Activated T-helper 17 cell treated with anti-CD3 and anti-CD28 coated beads, Interleukin-2, amount 50 U/mL, for 72 hours (primary cell): Measurements from ENCODE around the gene HOXB1. TPM values are rescaled to one million over a fixed set of nuclear protein-coding genes. Genes with fewer than 3 reads are reported as not detected.
"Not testable (repeated sequence)": the region's sequence is repeated elsewhere in the genome, so short reads cannot be mapped to it uniquely, and the experiment has no call there.

Experiments used
- ATAC-seq: fragments of 150-1000 bp; cut with Tn5 transposase; replicated peaks from 2 replicates; pipeline ENCODE4 v1.10.0; 2021; ENCODE audit warnings: mild to moderate bottlenecking, moderate library complexity
- H3K27ac Mint-ChIP-seq: one replicate; pipeline ENCODE4 v1.8.0; 2022; ENCODE audit warnings: mixed read lengths
- H3K27me3 Mint-ChIP-seq: one replicate; pipeline ENCODE4 v1.8.0; 2022; ENCODE audit warnings: mixed read lengths
- H3K36me3 Mint-ChIP-seq: one replicate; pipeline ENCODE4 v1.8.0; 2022; ENCODE audit warnings: low read depth, mild to moderate bottlenecking, mixed read lengths
- H3K4me1 Mint-ChIP-seq: one replicate; pipeline ENCODE4 v1.8.0; 2022; ENCODE audit warnings: mixed read lengths
- H3K4me3 Mint-ChIP-seq: one replicate; pipeline ENCODE4 v1.8.0; 2022; ENCODE audit warnings: mild to moderate bottlenecking, mixed read lengths
- H3K9me3 Mint-ChIP-seq: one replicate; pipeline ENCODE4 v1.8.0; 2022; ENCODE audit warnings: mixed read lengths
- total RNA-seq, 2 donors: library from RNA; stranded (reverse); gene quantifications; one replicate each; pipeline ENCODE4 v1.2.3, GENCODE V29; 2022

Gene HOXB1
- total RNA-seq, 2 donors from 2014 or later, result not detected

GRCh38 chr17:48483004-48483403 is 47.8 kb downstream of the HOXB1 start:
- Mint-ChIP-seq H3K27me3 (peaks cover 3% of the 10 kb centered on the region), H3K27ac (peak overlapping the region; percentile 75)
- no peak for ATAC-seq

GRCh38 chr17:48482301-48482700 is 48.5 kb downstream of the HOXB1 start:
- not testable (repeated sequence) for H3K4me3 Mint-ChIP-seq, H3K4me1 Mint-ChIP-seq, H3K9me3 Mint-ChIP-seq, H3K27me3 Mint-ChIP-seq, H3K36me3 Mint-ChIP-seq
- peak; percentile 40 for ATAC-seq
- peak overlapping the region; percentile 75 for H3K27ac Mint-ChIP-seq

More at GRCh38 chr17:48483004-48483403, 47.8 kb downstream of the HOXB1 start:
- Mint-ChIP-seq H3K4me1 (peaks cover 8% of the 10 kb centered on the region), H3K9me3 (no peaks in the 10 kb centered on the region), H3K36me3 (no peaks in the 10 kb centered on the region), H3K4me3 (peak overlapping the region; percentile 41)

- Mint-ChIP-seq H3K27me3 (no peaks in the 10 kb centered on the region), H3K36me3 (no peaks in the 10 kb centered on the region), H3K4me3 (no peak overlapping the region), H3K4me1 (peaks cover 8% of the 10 kb centered on the region), H3K9me3 (no peaks in the 10 kb centered on the region), H3K27ac (no peak overlapping the region)
- ATAC-seq, result no peak
Measured at GRCh38 chr17:48479014-48479402, 51.8 kb downstream of the HOXB1 start.

Other genes with a start within 250 kb of the HOXB1 start
- gene SKAP1, start 100.8 kb downstream of the HOXB1 start, total RNA-seq, result 100 to 1,000 TPM in 1 of 2 donors, 10 to 100 TPM in 1; 71.4 to 103 TPM
- gene HOXB2, start 14.1 kb upstream of the HOXB1 start, total RNA-seq, result 10 to 100 TPM in 1 of 2 donors, 1 to 10 TPM in 1; 2.0 to 15.3 TPM
- 1 to 10 TPM; 2.6 to 2.8 TPM for gene HOXB4, start 47.3 kb upstream of the HOXB1 start, total RNA-seq
- gene HOXB3, start 59.2 kb upstream of the HOXB1 start, total RNA-seq, result 1 to 10 TPM; 3.1 to 5.4 TPM
- gene HOXB5, start 62.8 kb upstream of the HOXB1 start, total RNA-seq, result not detected
- under 1 TPM; 0.37 to 0.39 TPM for gene HOXB6, start 74.0 kb upstream of the HOXB1 start, total RNA-seq
- gene HOXB7, start 80.0 kb upstream of the HOXB1 start, total RNA-seq, result under 1 TPM in 1 of 2 donors, not detected in 1; 0.95 TPM
- gene HOXB8, start 84.3 kb upstream of the HOXB1 start, total RNA-seq, result not detected
- gene HOXB9, start 95.3 kb upstream of the HOXB1 start, total RNA-seq, result under 1 TPM; 0.40 to 0.58 TPM
- not detected for gene PRAC1, start 191.5 kb upstream of the HOXB1 start, total RNA-seq
- gene PRAC2, start 192.2 kb upstream of the HOXB1 start, total RNA-seq, result not detected
- not detected for gene HOXB13, start 197.7 kb upstream of the HOXB1 start, total RNA-seq